ENCODE data around the gene MROH9. TPM values are rescaled to one million over a fixed set of nuclear protein-coding genes. Genes with fewer than 3 reads are reported as not detected.
"Not testable (repeated sequence)": the region's sequence is repeated elsewhere in the genome, so short reads cannot be mapped to it uniquely, and the experiment has no call there.

The MROH9 gene
- total and polyA plus RNA-seq, 9 of the 15 experiments (the other 6 are each of a cell fraction or from before 2014, with no cell fraction given): not detected

- BruUV-seq (replicated peaks): no TSS peak
- no peaks in the 10 kb centered on the region for H3K36me3 ChIP-seq (ENCODE audit: control insufficient read depth, insufficient read depth, low read length)
- TF ChIP-seq NFE2 (IDR thresholded peaks at IDR 0.05; ENCODE audit: low read depth) (no peak), ZNF24 (IDR thresholded peaks at IDR 0.05) (no peak), ZNF785 (CRISPR knock-in tag; IDR thresholded peaks at IDR 0.05) (no peak), TCF7L2 (IDR thresholded peaks at IDR 0.05; ENCODE audit: low read depth, low read length) (no peak)
- TF ChIP-seq, protein P1, sequence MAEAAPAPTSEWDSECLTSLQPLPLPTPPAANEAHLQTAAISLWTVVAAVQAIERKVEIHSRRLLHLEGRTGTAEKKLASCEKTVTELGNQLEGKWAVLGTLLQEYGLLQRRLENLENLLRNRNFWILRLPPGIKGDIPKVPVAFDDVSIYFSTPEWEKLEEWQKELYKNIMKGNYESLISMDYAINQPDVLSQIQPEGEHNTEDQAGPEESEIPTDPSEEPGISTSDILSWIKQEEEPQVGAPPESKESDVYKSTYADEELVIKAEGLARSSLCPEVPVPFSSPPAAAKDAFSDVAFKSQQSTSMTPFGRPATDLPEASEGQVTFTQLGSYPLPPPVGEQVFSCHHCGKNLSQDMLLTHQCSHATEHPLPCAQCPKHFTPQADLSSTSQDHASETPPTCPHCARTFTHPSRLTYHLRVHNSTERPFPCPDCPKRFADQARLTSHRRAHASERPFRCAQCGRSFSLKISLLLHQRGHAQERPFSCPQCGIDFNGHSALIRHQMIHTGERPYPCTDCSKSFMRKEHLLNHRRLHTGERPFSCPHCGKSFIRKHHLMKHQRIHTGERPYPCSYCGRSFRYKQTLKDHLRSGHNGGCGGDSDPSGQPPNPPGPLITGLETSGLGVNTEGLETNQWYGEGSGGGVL (CRISPR knock-in tag; IDR thresholded peaks at IDR 0.05): no peak
- no peaks in the 10 kb centered on the region for H4K20me1 ChIP-seq (replicated peaks; ENCODE audit: control insufficient read depth, insufficient read depth, low read length)
- no peak for ATAC-seq
- ChIA-PET POLR2A (no interaction called here), CTCF (ENCODE audit: low intra/inter-chr PET ratio) (no interaction called here)
- H3K4me3 ChIP-seq: no peak overlapping the region
- no peak overlapping the region for H3K9ac ChIP-seq (ENCODE audit: insufficient read depth in 1 of 2, low read depth in 2 of 2, low read length in 2 of 2)
- no peak overlapping the region for H3K27ac ChIP-seq (ENCODE audit: extremely low read depth, low read depth, low read length)
- H3K4me2 ChIP-seq (ENCODE audit: insufficient read depth, low read length): no peak overlapping the region
- intact Hi-C loops (cut with micrococcal nuclease): no loop called here
- no peaks in the 10 kb centered on the region for H3K4me1 ChIP-seq (replicated peaks in 1 of 2; ENCODE audit: control insufficient read depth in 2 of 2, insufficient read depth in 2 of 2, low read length in 2 of 2)
- DNase-seq (ENCODE audit: extremely low read depth in 1 of 4, low spot score in 3 of 4): no peak
- H3K9me3 ChIP-seq (replicated peaks; ENCODE audit: control insufficient read depth, insufficient read depth, low read depth, low read length): no peaks in the 10 kb centered on the region
- in situ Hi-C loops (cut with MboI): no loop called here
- H3K9me1 ChIP-seq (ENCODE audit: control insufficient read depth, insufficient read depth, low read length): no peaks in the 10 kb centered on the region
- no peaks in the 10 kb centered on the region for H3K79me2 ChIP-seq (ENCODE audit: control insufficient read depth, insufficient read depth, low read length)
- H2AFZ ChIP-seq (ENCODE audit: low read depth, low read length): no peak overlapping the region
- FAIRE-seq: no peak
- 0% methylated on average over 2 of the region's 2 CpGs for WGBS (ENCODE audit: insufficient coverage, low coverage, missing lambda C conversion rate)
- H3K27me3 ChIP-seq (ENCODE audit: control insufficient read depth in 2 of 2, insufficient read depth in 2 of 2, low read length in 2 of 2): no peaks in the 10 kb centered on the region
Observed at GRCh38 chr1:170939476-170939875, 4.1 kb downstream of the MROH9 start.

- ATAC-seq; CTCF ChIA-PET (ENCODE audit: low intra/inter-chr PET ratio); intact Hi-C loops (cut with micrococcal nuclease); H3K4me3 ChIP-seq; H3K9me3 ChIP-seq (replicated peaks; ENCODE audit: control insufficient read depth, insufficient read depth, low read depth, low read length); H3K79me2 ChIP-seq (ENCODE audit: control insufficient read depth, insufficient read depth, low read length); H4K20me1 ChIP-seq (replicated peaks; ENCODE audit: control insufficient read depth, insufficient read depth, low read length); H3K9ac ChIP-seq (ENCODE audit: insufficient read depth in 1 of 2, low read depth in 2 of 2, low read length in 2 of 2); H3K27ac ChIP-seq (ENCODE audit: extremely low read depth, low read depth, low read length); BruUV-seq (replicated peaks); H3K4me1 ChIP-seq (replicated peaks in 1 of 2; ENCODE audit: control insufficient read depth in 2 of 2, insufficient read depth in 2 of 2, low read length in 2 of 2); in situ Hi-C loops (cut with MboI); H3K36me3 ChIP-seq (ENCODE audit: control insufficient read depth, insufficient read depth, low read length); FAIRE-seq; POLR2A ChIA-PET; H3K9me1 ChIP-seq (ENCODE audit: control insufficient read depth, insufficient read depth, low read length); H3K27me3 ChIP-seq (ENCODE audit: control insufficient read depth in 2 of 2, insufficient read depth in 2 of 2, low read length in 2 of 2); DNase-seq (ENCODE audit: extremely low read depth in 1 of 4, low spot score in 3 of 4); H3K4me2 ChIP-seq (ENCODE audit: insufficient read depth, low read length); H2AFZ ChIP-seq (ENCODE audit: low read depth, low read length): not testable (repeated sequence)
- 0% methylated on average over 1 of the region's 1 CpG for WGBS (ENCODE audit: insufficient coverage, low coverage, missing lambda C conversion rate)
Observed at GRCh38 chr1:170951744-170952143, 16.4 kb downstream of the MROH9 start.

Measured in K562 (cell line).